ENCODE measurements around the gene C16orf54.

The C16orf54 gene

GRCh38 chr16:29745121-29745852 lies 503 bp downstream of the C16orf54 start:
- no CpG with 5 or more reads among the region's 16 CpGs for WGBS (ENCODE audit: extremely low coverage, insufficient coverage, insufficient read length)

GRCh38 chr16:29744541-29745101 lies 1.2 kb downstream of the C16orf54 start:
- H2BK5ac ChIP-seq (ENCODE audit: low read depth, low read length, poor library complexity) = no peak overlapping the region
- H3K23ac ChIP-seq (ENCODE audit: low read length) = no peak overlapping the region
- peaks cover 5% of the 10 kb centered on the region for H3K9me3 ChIP-seq (ENCODE audit: insufficient read depth, low read depth, low read length)
- no peak overlapping the region for H3K14ac ChIP-seq (ENCODE audit: low read length)
- no peak overlapping the region for H3K27ac ChIP-seq (ENCODE audit: low read depth, low read length)
- no peaks in the 10 kb centered on the region for H3K79me1 ChIP-seq (ENCODE audit: low read length)
- no peaks in the 10 kb centered on the region for H3K27me3 ChIP-seq (ENCODE audit: insufficient read depth, low read length)
- no peak overlapping the region for H2BK12ac ChIP-seq (ENCODE audit: low read length)
- no peak for DNase-seq
- H3K79me2 ChIP-seq (ENCODE audit: control insufficient read depth, insufficient read depth, low read length, poor library complexity) = no peaks in the 10 kb centered on the region
- H3K18ac ChIP-seq (ENCODE audit: low read length) = no peak overlapping the region
- H4K12ac ChIP-seq (ENCODE audit: low read depth, low read length) = no peak overlapping the region
- H4K8ac ChIP-seq (ENCODE audit: low read depth, low read length) = no peak overlapping the region
- H2AK5ac ChIP-seq (ENCODE audit: low read length) = no peak overlapping the region
- no peaks in the 10 kb centered on the region for H3K36me3 ChIP-seq (ENCODE audit: control insufficient read depth in 1 of 2, insufficient read depth in 2 of 2, low read length in 2 of 2)
- no peak overlapping the region for H3K4me3 ChIP-seq (ENCODE audit: low read depth, low read length)
- no peak overlapping the region for H2BK120ac ChIP-seq (ENCODE audit: insufficient read depth, low read length, poor library complexity)
- no CpG with 5 or more reads among the region's 20 CpGs for WGBS (ENCODE audit: extremely low coverage, insufficient coverage, insufficient read length)
- H4K91ac ChIP-seq (ENCODE audit: low read depth, low read length) = no peak overlapping the region
- no peak overlapping the region for H3K4me2 ChIP-seq (ENCODE audit: low read length)
- no peak overlapping the region for H2AFZ ChIP-seq (ENCODE audit: insufficient read depth, low read length, poor library complexity)
- H3K4ac ChIP-seq (ENCODE audit: low read depth, low read length) = no peak overlapping the region
- H3K9ac ChIP-seq (ENCODE audit: low read length) = no peak overlapping the region
- H3K4me1 ChIP-seq (ENCODE audit: control insufficient read depth in 1 of 2, insufficient read depth in 2 of 2, low read length in 2 of 2) = peaks cover 0 to 2% of the 10 kb centered on the region in 2 experiments

More at GRCh38 chr16:29745121-29745852, 503 bp downstream of the C16orf54 start:
- Histone ChIP-seq H3K4ac (ENCODE audit: low read depth, low read length) (no peak overlapping the region), H2BK5ac (ENCODE audit: low read depth, low read length, poor library complexity) (no peak overlapping the region), H3K4me2 (ENCODE audit: low read length) (no peak overlapping the region), H3K23ac (ENCODE audit: low read length) (no peak overlapping the region), H2AFZ (ENCODE audit: insufficient read depth, low read length, poor library complexity) (no peak overlapping the region), H2AK5ac (ENCODE audit: low read length) (no peak overlapping the region), H3K79me1 (ENCODE audit: low read length) (no peaks in the 10 kb centered on the region), H4K91ac (ENCODE audit: low read depth, low read length) (no peak overlapping the region), H3K79me2 (ENCODE audit: control insufficient read depth, insufficient read depth, low read length, poor library complexity) (no peaks in the 10 kb centered on the region), H3K27ac (ENCODE audit: low read depth, low read length) (no peak overlapping the region), H3K14ac (ENCODE audit: low read length) (no peak overlapping the region), H2BK120ac (ENCODE audit: insufficient read depth, low read length, poor library complexity) (no peak overlapping the region), H3K4me1 (ENCODE audit: control insufficient read depth in 1 of 2, insufficient read depth in 2 of 2, low read length in 2 of 2) (peaks cover 0 to 2% of the 10 kb centered on the region in 2 experiments), H3K27me3 (ENCODE audit: insufficient read depth, low read length) (no peaks in the 10 kb centered on the region), H2BK12ac (ENCODE audit: low read length) (no peak overlapping the region), H4K8ac (ENCODE audit: low read depth, low read length) (no peak overlapping the region), H3K9me3 (ENCODE audit: insufficient read depth, low read depth, low read length) (peaks cover 5% of the 10 kb centered on the region), H3K4me3 (ENCODE audit: low read depth, low read length) (no peak overlapping the region), H3K36me3 (ENCODE audit: control insufficient read depth in 1 of 2, insufficient read depth in 2 of 2, low read length in 2 of 2) (no peaks in the 10 kb centered on the region), H3K9ac (ENCODE audit: low read length) (no peak overlapping the region), H4K12ac (ENCODE audit: low read depth, low read length) (no peak overlapping the region), H3K18ac (ENCODE audit: low read length) (no peak overlapping the region)
- DNase-seq = no peak

GRCh38 chr16:29743827-29744531 lies 1.8 kb downstream of the C16orf54 start:
- Histone ChIP-seq H3K4me1 (ENCODE audit: control insufficient read depth in 1 of 2, insufficient read depth in 2 of 2, low read length in 2 of 2) (peaks cover 0 to 2% of the 10 kb centered on the region in 2 experiments), H4K8ac (ENCODE audit: low read depth, low read length) (no peak overlapping the region), H3K27me3 (ENCODE audit: insufficient read depth, low read length) (no peaks in the 10 kb centered on the region), H3K9ac (ENCODE audit: low read length) (no peak overlapping the region), H2BK5ac (ENCODE audit: low read depth, low read length, poor library complexity) (no peak overlapping the region), H2AK5ac (ENCODE audit: low read length) (no peak overlapping the region), H4K12ac (ENCODE audit: low read depth, low read length) (no peak overlapping the region), H3K79me2 (ENCODE audit: control insufficient read depth, insufficient read depth, low read length, poor library complexity) (no peaks in the 10 kb centered on the region), H3K18ac (ENCODE audit: low read length) (no peak overlapping the region), H4K91ac (ENCODE audit: low read depth, low read length) (no peak overlapping the region), H3K79me1 (ENCODE audit: low read length) (no peaks in the 10 kb centered on the region), H3K4me3 (ENCODE audit: low read depth, low read length) (no peak overlapping the region), H3K4ac (ENCODE audit: low read depth, low read length) (no peak overlapping the region), H3K9me3 (ENCODE audit: insufficient read depth, low read depth, low read length) (peaks cover 5% of the 10 kb centered on the region), H3K23ac (ENCODE audit: low read length) (no peak overlapping the region), H2AFZ (ENCODE audit: insufficient read depth, low read length, poor library complexity) (no peak overlapping the region), H3K27ac (ENCODE audit: low read depth, low read length) (no peak overlapping the region), H2BK120ac (ENCODE audit: insufficient read depth, low read length, poor library complexity) (no peak overlapping the region), H3K14ac (ENCODE audit: low read length) (no peak overlapping the region), H3K4me2 (ENCODE audit: low read length) (no peak overlapping the region), H3K36me3 (ENCODE audit: control insufficient read depth in 1 of 2, insufficient read depth in 2 of 2, low read length in 2 of 2) (no peaks in the 10 kb centered on the region), H2BK12ac (ENCODE audit: low read length) (no peak overlapping the region)
- no peak for DNase-seq
- WGBS (ENCODE audit: extremely low coverage, insufficient coverage, insufficient read length) = no CpG with 5 or more reads among the region's 21 CpGs

GRCh38 chr16:29743475-29743826 lies 2.3 kb downstream of the C16orf54 start:
- no peak overlapping the region for H4K12ac ChIP-seq (ENCODE audit: low read depth, low read length)
- H3K27ac ChIP-seq (ENCODE audit: low read depth, low read length) = no peak overlapping the region
- H2BK120ac ChIP-seq (ENCODE audit: insufficient read depth, low read length, poor library complexity) = no peak overlapping the region
- H2AK5ac ChIP-seq (ENCODE audit: low read length) = no peak overlapping the region
- no peaks in the 10 kb centered on the region for H3K36me3 ChIP-seq (ENCODE audit: control insufficient read depth in 1 of 2, insufficient read depth in 2 of 2, low read length in 2 of 2)
- H3K23ac ChIP-seq (ENCODE audit: low read length) = no peak overlapping the region
- H3K79me1 ChIP-seq (ENCODE audit: low read length) = no peaks in the 10 kb centered on the region
- H3K4me1 ChIP-seq (ENCODE audit: control insufficient read depth in 1 of 2, insufficient read depth in 2 of 2, low read length in 2 of 2) = peaks cover 0 to 2% of the 10 kb centered on the region in 2 experiments
- H3K18ac ChIP-seq (ENCODE audit: low read length) = no peak overlapping the region
- no peak overlapping the region for H4K8ac ChIP-seq (ENCODE audit: low read depth, low read length)
- H3K4ac ChIP-seq (ENCODE audit: low read depth, low read length) = no peak overlapping the region
- H2BK5ac ChIP-seq (ENCODE audit: low read depth, low read length, poor library complexity) = no peak overlapping the region
- peaks cover 5% of the 10 kb centered on the region for H3K9me3 ChIP-seq (ENCODE audit: insufficient read depth, low read depth, low read length)
- no peak overlapping the region for H3K14ac ChIP-seq (ENCODE audit: low read length)
- DNase-seq = no peak
- H2BK12ac ChIP-seq (ENCODE audit: low read length) = no peak overlapping the region
- no peaks in the 10 kb centered on the region for H3K79me2 ChIP-seq (ENCODE audit: control insufficient read depth, insufficient read depth, low read length, poor library complexity)
- no CpG with 5 or more reads among the region's 5 CpGs for WGBS (ENCODE audit: extremely low coverage, insufficient coverage, insufficient read length)
- H3K27me3 ChIP-seq (ENCODE audit: insufficient read depth, low read length) = no peaks in the 10 kb centered on the region
- no peak overlapping the region for H3K4me2 ChIP-seq (ENCODE audit: low read length)
- no peak overlapping the region for H3K9ac ChIP-seq (ENCODE audit: low read length)
- no peak overlapping the region for H2AFZ ChIP-seq (ENCODE audit: insufficient read depth, low read length, poor library complexity)
- no peak overlapping the region for H3K4me3 ChIP-seq (ENCODE audit: low read depth, low read length)
- no peak overlapping the region for H4K91ac ChIP-seq (ENCODE audit: low read depth, low read length)
